ENCODE results near the gene GJD4. TPM values are rescaled to one million over a fixed set of nuclear protein-coding genes. Genes with fewer than 3 reads are reported as not detected.

Gene GJD4
- total RNA-seq, 1 donor from 2014 or later, result not detected

DNA sequence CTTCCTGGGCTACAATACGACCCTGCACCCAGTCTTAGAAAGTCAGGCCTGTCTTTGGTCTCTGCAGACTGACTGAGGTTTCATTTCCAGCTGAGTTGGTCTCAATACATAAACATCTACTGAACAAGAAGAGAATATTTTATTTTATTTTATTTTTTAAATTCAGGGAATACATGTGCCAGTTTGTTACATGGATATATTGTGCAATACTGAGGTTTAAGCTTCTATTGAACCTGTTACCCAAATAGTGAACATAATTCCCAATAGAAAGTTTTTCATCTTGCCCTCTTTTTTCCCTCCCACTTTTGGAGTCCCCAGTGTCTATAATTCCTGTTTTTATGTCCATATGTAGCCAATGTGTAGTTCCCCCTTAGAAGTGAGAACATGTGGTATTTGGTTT is 26.3 kb downstream of the GJD4 start:
- no peaks in the 10 kb centered on the region for H3K36me3 ChIP-seq (ENCODE audit: control insufficient read depth, insufficient read depth, low read length)
- no peaks in the 10 kb centered on the region for H3K27me3 ChIP-seq (ENCODE audit: control insufficient read depth, insufficient read depth, low read length)
- no peak overlapping the region for H3K4me3 ChIP-seq (ENCODE audit: low read depth, low read length)
- FAIRE-seq, result no peak
- no peak for DNase-seq (ENCODE audit: low read depth)
- no peak for TF ChIP-seq CTCF (IDR thresholded peaks at IDR 0.05; ENCODE audit: insufficient read depth, low read length, severe bottlenecking)

GRCh38 chr10:35632027-35632426 is 26.9 kb downstream of the GJD4 start:
- H3K36me3 ChIP-seq (ENCODE audit: control insufficient read depth, insufficient read depth, low read length), result no peaks in the 10 kb centered on the region
- no peak for TF ChIP-seq CTCF (IDR thresholded peaks at IDR 0.05; ENCODE audit: insufficient read depth, low read length, severe bottlenecking)
- H3K27me3 ChIP-seq (ENCODE audit: control insufficient read depth, insufficient read depth, low read length), result no peaks in the 10 kb centered on the region
- FAIRE-seq (no peak), DNase-seq (ENCODE audit: low read depth) (no peak)
- H3K4me3 ChIP-seq (ENCODE audit: low read depth, low read length), result no peak overlapping the region

GRCh38 chr10:35633006-35633980 is 28.2 kb downstream of the GJD4 start:
- peak; percentile 66 for DNase-seq (ENCODE audit: low read depth)
- no peaks in the 10 kb centered on the region for H3K27me3 ChIP-seq (ENCODE audit: control insufficient read depth, insufficient read depth, low read length)
- FAIRE-seq, result no peak
- no peak overlapping the region for H3K4me3 ChIP-seq (ENCODE audit: low read depth, low read length)
- no peak for TF ChIP-seq CTCF (IDR thresholded peaks at IDR 0.05; ENCODE audit: insufficient read depth, low read length, severe bottlenecking)
- no peaks in the 10 kb centered on the region for H3K36me3 ChIP-seq (ENCODE audit: control insufficient read depth, insufficient read depth, low read length)

DNA sequence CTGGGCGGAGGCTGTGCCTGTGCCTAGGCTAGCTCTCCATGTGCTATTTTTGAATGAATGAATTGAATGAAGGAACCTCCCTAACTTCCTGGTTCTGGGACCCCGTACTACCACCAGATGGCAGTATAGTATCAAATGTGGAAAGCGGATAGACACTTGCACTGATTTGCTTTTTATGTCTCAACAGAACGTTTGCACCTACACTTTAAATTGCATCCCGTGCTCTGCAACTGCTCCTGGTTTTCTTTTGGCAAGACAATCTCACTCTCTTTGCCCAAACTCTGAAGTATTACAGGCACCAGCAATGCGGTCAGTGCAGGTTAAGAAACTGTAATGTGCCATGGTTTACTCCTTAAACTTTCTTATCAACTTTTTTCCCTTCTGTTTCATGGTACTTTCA is 30.4 kb downstream of the GJD4 start:
- H3K4me3 ChIP-seq (ENCODE audit: low read depth, low read length), result no peak overlapping the region
- peak; percentile 69 for DNase-seq (ENCODE audit: low read depth)
- FAIRE-seq, result no peak
- no peaks in the 10 kb centered on the region for H3K27me3 ChIP-seq (ENCODE audit: control insufficient read depth, insufficient read depth, low read length)
- H3K36me3 ChIP-seq (ENCODE audit: control insufficient read depth, insufficient read depth, low read length), result no peaks in the 10 kb centered on the region
- TF ChIP-seq CTCF (IDR thresholded peaks at IDR 0.05; ENCODE audit: insufficient read depth, low read length, severe bottlenecking), result peak; percentile 85

DNA sequence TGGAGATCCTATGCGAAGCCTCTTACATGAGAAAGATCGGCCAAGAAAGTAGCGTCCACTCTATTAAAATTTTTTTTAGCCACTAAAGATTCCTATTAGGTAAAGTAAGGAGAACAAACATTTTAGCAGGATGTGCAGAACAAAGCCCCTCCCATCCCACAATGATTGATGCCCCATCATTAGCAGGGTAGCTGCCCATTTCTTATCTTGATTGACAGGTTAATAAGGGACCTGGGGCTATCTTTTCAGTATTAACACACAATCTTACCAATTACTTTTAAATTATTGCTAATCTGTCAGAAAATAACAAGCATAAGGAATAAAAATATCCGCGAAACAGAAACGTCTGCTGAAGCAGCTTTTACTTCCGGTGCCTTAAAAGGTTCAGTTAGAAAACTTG is 31.8 kb downstream of the GJD4 start:
- DNase-seq (ENCODE audit: low read depth) (no peak), FAIRE-seq (no peak)
- Histone ChIP-seq H3K4me3 (ENCODE audit: low read depth, low read length) (no peak overlapping the region), H3K36me3 (ENCODE audit: control insufficient read depth, insufficient read depth, low read length) (no peaks in the 10 kb centered on the region), H3K27me3 (ENCODE audit: control insufficient read depth, insufficient read depth, low read length) (no peaks in the 10 kb centered on the region)
- no peak for TF ChIP-seq CTCF (IDR thresholded peaks at IDR 0.05; ENCODE audit: insufficient read depth, low read length, severe bottlenecking)

All from bronchial epithelial cell (primary cell).